Measurements from ENCODE around the gene IGF2R. TPM values are rescaled to one million over a fixed set of nuclear protein-coding genes. Genes with fewer than 3 reads are reported as not detected.

The IGF2R gene
- total and polyA plus RNA-seq, 2 of the 13 experiments (the other 11 are each of a cell fraction or from before 2014, with no cell fraction given): 38.3 to 70.0 TPM

- BruUV-seq (replicated peaks): no TSS peak
- H3K27ac ChIP-seq (ENCODE audit: extremely low read length, insufficient read depth, low read length): no peak overlapping the region
- TF ChIP-seq KDM4B (CRISPR knock-in tag; IDR thresholded peaks at IDR 0.05) (no peak), KIAA2018 (CRISPR knock-in tag; IDR thresholded peaks at IDR 0.05; ENCODE audit: borderline replicate concordance) (no peak), ZNF639 (CRISPR knock-in tag; conservative IDR thresholded peaks at IDR 0.05) (no peak), NONO (IDR thresholded peaks at IDR 0.05) (no peak), NONO (CRISPR knock-in tag; conservative IDR thresholded peaks at IDR 0.05) (no peak), ZBTB44 (CRISPR knock-in tag; IDR thresholded peaks at IDR 0.05) (no peak), ZFP37 (CRISPR knock-in tag; IDR thresholded peaks at IDR 0.05; ENCODE audit: borderline replicate concordance) (no peak), SOX5 (CRISPR knock-in tag; IDR thresholded peaks at IDR 0.05; ENCODE audit: borderline replicate concordance) (no peak), ZNF343 (CRISPR knock-in tag; IDR thresholded peaks at IDR 0.05) (no peak), XRCC5 (optimal IDR thresholded peaks at IDR 0.05; ENCODE audit: low read length) (no peak), ZNF180 (CRISPR knock-in tag; IDR thresholded peaks at IDR 0.05; ENCODE audit: borderline replicate concordance, low read depth) (no peak), DMAP1 (CRISPR knock-in tag; IDR thresholded peaks at IDR 0.05) (no peak), SRSF1 (optimal IDR thresholded peaks at IDR 0.05; ENCODE audit: low read depth, low read length) (no peak), PRMT3 (CRISPR knock-in tag; IDR thresholded peaks at IDR 0.05; ENCODE audit: borderline replicate concordance, low read depth) (no peak), ZFAT (CRISPR knock-in tag; conservative IDR thresholded peaks at IDR 0.05) (no peak)
Measured at GRCh38 chr6:160063771-160064413, 95.0 kb downstream of the IGF2R start.

More at GRCh38 chr6:160063771-160064413, 95.0 kb downstream of the IGF2R start:
- no peak overlapping the region for H2AFZ ChIP-seq (ENCODE audit: low read length)
- H3K36me3 ChIP-seq (replicated peaks in 1 of 2; ENCODE audit: control insufficient read depth in 1 of 2, insufficient read depth in 2 of 2, low read length in 2 of 2): peaks cover 54 to 87% of the 10 kb centered on the region in 2 experiments
- FAIRE-seq (no peak), ATAC-seq (no peak), DNase-seq (ENCODE audit: low spot score) (no peak)
- H3K9ac ChIP-seq (ENCODE audit: insufficient read depth, low read depth, low read length): no peak overlapping the region
- CTCF ChIA-PET (ENCODE audit: low intra/inter-chr PET ratio, low total read pairs): no interaction called here
- H4K20me1 ChIP-seq (ENCODE audit: insufficient read depth, low read length): no peaks in the 10 kb centered on the region
- intact Hi-C loops (cut with micrococcal nuclease; ENCODE audit: unreplicated experiment) (no loop called here), in situ Hi-C loops (cut with HindIII; ENCODE audit: extremely low pct_ligation_motif_present, low pct_unique_long_range_greater_than_20kb) (no loop called here)
- WGBS (ENCODE audit: low lambda C conversion rate): 95% methylated on average over 8 of the region's 8 CpGs
- peaks cover 20% of the 10 kb centered on the region for H3K4me1 ChIP-seq (ENCODE audit: insufficient read depth, low read length)
- H3K9me3 ChIP-seq (ENCODE audit: low read length): no peaks in the 10 kb centered on the region
- H3K27me3 ChIP-seq (ENCODE audit: control insufficient read depth in 1 of 2, insufficient read depth in 2 of 2, low read length in 2 of 2): no peaks in the 10 kb centered on the region
- POLR2A ChIA-PET: no interaction called here
- no peaks in the 10 kb centered on the region for H3K79me2 ChIP-seq (ENCODE audit: insufficient read depth, low read length)
- no peak overlapping the region for H3K4me3 ChIP-seq (replicated peaks in 1 of 3; ENCODE audit: insufficient read depth in 1 of 3, low read depth in 2 of 3, low read length in 3 of 3)
- no peak overlapping the region for H3K4me2 ChIP-seq (ENCODE audit: low read depth, low read length)

All from HepG2 (cell line).